ENCODE measurements around the gene PRM2.

- TF ChIP-seq POLR2A (IDR thresholded peaks at IDR 0.05), result no peak
- TF ChIP-seq, protein P1, sequence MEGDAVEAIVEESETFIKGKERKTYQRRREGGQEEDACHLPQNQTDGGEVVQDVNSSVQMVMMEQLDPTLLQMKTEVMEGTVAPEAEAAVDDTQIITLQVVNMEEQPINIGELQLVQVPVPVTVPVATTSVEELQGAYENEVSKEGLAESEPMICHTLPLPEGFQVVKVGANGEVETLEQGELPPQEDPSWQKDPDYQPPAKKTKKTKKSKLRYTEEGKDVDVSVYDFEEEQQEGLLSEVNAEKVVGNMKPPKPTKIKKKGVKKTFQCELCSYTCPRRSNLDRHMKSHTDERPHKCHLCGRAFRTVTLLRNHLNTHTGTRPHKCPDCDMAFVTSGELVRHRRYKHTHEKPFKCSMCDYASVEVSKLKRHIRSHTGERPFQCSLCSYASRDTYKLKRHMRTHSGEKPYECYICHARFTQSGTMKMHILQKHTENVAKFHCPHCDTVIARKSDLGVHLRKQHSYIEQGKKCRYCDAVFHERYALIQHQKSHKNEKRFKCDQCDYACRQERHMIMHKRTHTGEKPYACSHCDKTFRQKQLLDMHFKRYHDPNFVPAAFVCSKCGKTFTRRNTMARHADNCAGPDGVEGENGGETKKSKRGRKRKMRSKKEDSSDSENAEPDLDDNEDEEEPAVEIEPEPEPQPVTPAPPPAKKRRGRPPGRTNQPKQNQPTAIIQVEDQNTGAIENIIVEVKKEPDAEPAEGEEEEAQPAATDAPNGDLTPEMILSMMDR (IDR thresholded peaks at IDR 0.05), result no peak
These were observed 23.0 kb downstream of the PRM2 start for GRCh38 chr16:11253009-11253994.
